GM21825 (cell line): ENCODE data around the gene CDS2.

Source experiments
- ATAC-seq: cut with Tn5 transposase; IDR thresholded peaks from one replicate; pipeline ENCODE4 v1.9.1; 2021; ENCODE audit warnings: mild to moderate bottlenecking, moderate library complexity; ENCODE audit not compliant: unreplicated experiment

Gene CDS2

DNA sequence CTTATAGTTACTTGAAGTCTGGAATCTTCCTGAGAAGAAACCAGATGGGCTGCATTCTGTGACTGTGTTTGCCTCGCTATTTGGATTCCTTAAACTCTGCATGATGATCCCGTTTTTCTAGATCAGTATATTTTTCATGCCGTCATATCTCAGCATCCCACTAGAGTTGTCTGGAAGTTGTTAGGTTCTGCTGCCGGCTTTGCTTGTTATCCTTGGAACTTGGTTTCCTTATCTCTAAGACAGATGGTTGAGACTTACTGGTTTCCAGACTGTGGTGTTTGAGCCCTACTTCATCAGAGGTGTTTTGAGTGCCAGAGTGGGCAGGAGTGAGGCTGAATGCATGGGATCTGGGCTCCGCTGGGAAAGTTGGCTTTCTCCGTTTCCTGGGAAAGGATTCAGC is 50.3 kb downstream of the CDS2 start:
- ATAC-seq, result no peak

DNA sequence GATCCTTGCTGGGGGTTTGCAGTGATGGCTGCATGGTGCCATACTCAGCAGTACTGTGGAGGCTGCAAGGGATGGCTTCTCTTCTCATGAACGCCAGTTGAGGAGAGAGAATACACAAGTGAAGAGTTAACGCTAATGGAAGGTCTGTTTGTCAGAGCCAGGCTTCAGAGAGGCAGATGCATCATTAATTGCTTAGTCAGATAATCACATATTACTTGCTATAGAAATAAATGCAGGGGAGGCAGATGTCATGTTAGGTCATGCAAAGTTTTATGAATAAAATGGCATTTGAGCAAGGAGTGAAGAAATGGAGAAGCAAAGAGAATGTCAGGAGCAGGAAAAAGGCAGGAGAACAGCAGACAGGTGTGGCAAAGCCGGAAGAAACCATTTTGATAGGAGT is 51.2 kb downstream of the CDS2 start:
- ATAC-seq, result no peak

DNA sequence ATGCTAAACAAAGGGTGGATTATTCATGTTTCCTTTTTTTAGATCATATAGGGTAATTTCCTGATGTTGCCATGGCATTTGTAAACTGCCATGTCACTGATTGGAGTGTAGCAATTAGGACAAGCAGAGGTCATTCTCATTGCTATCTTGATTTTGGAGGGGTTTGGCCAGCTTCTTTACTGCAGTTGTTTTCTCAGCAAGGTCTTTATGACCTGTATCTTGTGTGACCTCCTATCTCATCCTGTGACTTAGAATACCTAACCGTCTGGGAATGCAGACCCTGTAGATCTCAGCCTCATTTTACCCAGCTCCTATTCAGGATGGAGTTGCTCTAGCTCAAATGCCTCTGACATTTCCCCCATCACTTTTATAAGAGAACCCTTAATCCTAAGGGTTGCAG is 53.6 kb downstream of the CDS2 start:
- ATAC-seq, result no peak

DNA sequence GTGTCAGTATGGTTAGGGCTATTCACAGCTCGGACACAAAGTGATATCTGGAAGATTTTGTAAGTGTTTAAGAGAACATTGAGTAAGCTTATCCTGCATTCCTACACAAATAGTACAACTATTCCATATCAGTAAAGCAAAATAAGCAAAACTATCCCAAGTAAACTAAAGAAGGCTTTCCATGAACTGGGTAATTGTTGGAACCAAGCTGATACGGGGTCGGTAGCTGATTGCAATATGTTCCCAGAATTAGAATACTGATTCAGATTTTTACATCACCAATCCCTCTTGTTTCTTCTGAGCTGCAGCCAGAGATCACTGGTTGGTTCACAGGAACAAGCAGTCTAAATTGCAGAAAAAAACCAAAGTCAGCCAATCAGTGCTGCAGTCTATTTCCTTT is 54.1 kb downstream of the CDS2 start:
- no peak for ATAC-seq

DNA sequence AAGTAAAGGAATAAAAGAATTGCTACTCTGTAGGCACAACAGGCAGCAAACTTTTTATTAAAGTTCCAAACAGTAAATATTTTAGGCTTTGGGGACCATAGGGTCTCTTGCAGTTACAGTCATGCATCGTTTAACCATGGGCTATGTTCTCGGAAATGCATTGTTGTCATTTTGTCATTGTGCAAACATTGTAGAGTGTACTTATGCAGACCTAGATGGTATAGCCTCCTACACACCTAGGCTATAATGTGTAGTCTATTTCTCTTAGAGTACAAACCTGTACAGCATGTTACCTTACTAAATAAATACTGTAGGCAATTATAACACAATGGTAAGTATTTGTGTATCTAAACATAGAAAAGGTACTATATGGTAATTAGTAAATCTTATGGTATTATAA is 54.7 kb downstream of the CDS2 start:
- no peak for ATAC-seq

DNA sequence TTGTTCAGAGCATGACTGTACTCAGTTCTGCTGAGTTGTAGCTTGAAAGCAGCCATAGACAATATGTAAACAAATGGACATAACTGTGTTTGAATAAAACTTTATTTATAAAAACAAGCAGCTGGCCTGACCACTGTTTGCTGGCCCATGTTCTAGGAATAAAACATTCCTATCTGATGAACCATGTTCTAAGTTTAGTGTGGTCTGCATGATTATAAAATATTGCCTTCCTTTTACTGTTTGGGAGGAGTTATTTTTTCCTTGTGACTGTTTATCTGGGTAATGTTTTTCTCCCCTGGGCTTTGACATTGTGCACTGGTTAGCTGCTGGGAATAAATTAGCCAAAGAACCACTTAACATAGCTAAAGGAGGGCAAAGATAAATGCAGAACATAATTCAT is 55.1 kb downstream of the CDS2 start:
- ATAC-seq, result no peak

DNA sequence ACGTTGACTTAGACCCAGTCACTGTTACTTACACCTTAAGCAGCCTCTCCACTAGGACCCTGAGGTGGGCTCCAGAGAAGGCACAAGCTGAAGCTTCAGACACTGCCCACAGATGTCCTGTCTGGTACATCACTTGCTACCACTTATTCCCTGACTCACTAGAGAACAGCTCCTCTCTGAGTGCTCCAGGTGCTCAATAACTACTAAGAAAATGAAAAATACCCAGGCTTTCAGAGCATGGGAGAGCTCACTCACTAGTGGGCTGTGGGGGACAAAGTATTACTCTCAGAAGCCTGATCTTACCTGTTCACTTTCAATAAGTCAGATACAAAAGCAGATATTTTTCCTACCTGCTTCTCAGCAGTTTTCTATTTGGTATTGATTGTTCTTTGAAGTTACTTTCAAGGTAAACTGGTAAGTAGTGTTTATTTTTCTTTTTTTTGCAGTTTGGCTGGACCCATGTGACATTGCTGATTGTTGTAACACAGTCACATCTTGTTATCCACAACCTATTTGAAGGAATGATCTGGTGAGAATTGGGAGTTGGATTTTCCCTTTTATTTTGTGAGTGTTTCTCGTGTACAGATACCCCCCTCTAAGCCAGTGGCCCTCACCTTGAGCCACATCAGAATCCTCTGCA is 55.9 kb downstream of the CDS2 start:
- ATAC-seq, result no peak

DNA sequence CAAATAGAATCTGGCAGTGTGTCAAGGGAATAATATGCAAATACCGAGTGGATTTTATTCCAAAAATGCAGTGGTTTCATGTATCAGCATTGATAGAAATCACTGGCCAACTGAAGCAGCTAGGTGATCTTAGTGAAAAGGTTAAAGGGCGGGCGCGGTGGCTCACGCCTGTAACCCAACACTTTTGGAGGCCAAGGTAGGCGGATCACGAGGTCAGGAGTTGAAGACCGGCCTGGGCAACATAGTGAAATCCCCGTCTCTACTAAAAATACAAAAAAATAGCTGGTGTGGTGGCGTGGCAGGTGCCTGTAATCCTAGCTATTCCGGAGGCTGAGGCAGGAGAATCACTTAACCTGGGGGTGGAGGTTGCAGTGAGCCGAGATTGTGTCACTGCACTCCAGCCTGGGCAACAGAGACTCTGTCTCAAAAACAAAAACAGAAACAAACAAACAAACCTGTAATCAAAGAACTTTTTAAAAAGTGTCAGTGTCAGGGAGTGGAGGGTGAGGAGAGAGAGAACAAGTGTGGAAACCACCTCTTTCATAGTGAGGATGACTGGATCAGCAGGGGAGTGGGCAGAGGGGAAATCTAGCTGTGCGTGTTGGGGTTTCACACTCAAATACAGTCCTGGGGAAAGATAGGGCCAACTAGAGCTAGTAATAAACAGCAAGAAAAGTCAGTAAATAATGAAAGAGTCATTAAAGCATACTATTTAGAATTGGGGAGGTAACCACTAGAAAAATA is 57.1 kb downstream of the CDS2 start:
- ATAC-seq, result no peak

DNA sequence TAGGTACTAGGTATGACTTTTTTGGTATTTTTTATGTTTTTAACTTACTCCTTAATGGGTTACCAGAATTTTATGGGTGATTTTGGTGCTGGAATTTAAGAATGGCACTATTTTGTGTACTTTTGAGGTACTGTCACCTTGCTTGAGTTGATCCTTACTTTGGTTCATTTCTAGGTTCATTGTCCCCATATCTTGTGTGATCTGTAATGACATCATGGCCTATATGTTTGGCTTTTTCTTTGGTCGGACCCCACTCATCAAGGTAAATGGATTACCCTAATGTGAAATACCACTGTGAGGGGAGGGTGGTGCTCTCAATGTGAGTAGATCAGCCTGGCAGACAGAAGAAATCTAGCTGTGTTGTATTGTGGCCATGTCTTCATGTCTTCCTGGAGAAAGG is 57.9 kb downstream of the CDS2 start:
- ATAC-seq, result no peak

DNA sequence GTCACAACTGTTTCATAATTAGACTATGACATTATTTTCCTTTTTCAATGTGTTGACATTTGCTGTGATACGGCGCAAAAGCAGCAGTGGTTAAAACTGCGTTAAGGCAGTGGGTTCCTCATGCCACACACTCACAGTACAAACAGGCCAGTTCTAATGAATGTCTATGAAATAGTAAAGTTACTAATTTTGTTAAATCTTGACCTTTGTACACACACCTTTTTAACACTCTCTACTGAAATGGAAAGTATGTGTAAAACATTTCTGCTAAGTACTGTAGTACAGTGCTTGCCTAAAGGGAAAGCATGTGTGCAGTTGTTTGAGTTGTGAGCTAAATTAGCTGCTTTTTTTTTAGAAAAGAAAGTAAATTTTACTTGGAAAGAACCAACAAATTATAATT is 60.3 kb downstream of the CDS2 start:
- ATAC-seq, result no peak

DNA sequence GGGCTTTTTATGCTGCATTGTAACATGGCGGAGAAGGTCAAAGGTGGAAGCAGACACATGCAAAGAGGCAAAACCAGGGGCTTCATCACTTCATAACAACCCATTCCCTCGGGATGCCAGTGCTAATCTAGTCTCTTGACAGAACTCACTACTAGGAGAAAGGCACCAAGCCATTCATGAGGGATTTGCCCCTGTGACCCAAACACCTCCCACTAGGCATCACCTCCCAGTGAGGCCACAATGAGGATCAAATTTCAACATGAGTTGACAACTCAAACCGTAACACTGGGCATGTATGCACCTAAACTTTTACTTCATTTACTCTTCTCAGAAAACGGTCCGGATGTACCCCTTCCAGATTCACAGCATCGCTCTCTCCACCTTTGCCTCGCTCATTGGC is 61.9 kb downstream of the CDS2 start:
- no peak for ATAC-seq

DNA sequence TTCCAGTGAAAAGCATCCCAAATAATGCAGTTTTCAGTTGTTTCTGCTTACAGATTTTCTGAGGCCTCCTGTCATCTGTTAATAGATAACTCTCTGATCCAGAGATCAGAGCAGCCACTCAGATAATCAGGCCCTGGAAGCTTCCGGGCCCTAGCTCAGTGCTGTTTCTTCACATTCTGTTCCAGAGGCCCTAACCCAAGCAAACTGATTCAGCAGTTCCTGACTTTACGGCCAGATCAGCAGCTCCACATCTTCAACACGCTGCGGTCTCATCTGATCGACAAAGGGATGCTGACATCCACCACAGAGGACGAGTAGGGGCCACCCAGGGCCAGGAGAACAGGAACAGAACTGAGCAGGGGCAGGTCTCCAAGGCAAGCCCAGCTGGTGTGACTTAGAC is 63.1 kb downstream of the CDS2 start:
- no peak for ATAC-seq

DNA sequence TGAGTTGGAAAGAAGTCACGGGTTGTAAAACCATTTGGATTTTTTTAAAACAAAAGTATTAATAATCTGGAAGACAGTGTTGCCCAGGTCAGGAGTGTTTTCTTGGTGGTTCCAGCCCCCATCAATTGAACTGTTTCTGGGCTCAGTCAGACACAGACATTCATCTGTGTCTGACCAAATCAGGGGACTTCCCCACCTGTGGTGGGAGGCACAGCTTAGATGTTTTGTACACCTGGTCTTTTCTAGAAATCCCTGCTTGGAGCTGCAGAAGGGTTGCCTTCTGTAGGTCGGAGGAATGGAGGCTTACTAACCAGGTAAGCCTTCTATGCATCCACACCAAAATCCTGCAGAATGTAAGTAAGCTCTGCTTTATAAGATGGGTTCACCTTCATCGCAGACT is 63.6 kb downstream of the CDS2 start:
- ATAC-seq, result no peak

DNA sequence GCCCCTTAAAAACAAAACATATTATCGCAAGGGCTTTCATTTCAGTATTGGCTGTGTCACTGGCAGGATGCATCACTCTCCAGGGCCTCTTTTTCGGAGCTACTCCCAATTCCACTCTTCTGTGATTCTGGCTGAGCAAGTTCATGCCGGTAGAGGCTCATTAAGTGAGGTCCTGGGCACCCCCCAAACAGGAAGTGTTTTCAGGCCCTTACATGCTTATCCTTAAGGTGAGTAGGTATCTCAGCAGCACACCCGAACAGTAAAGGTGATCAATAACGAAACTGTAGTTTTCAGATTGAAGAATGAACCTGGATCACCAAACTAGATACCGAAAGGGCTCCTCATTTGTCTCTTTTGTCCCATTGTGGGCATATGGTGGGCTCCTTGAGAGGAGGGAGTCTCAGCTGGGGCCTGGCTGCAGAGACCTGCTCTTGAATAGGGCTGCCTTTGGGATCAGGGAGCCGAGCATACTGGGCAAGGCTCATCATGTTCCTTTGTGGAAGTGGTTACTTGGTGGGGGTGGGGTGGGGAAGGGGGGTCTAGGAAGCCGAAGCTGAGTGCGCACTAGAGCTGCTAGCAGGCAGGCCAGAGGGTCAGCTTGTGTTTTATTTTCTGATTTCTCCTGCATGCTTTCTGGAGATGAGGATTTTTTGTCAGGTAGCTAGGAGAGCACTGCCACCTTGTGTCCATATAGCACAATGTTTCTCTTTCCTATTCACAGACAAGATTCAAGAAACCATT is 65.2 kb downstream of the CDS2 start:
- no peak for ATAC-seq

DNA sequence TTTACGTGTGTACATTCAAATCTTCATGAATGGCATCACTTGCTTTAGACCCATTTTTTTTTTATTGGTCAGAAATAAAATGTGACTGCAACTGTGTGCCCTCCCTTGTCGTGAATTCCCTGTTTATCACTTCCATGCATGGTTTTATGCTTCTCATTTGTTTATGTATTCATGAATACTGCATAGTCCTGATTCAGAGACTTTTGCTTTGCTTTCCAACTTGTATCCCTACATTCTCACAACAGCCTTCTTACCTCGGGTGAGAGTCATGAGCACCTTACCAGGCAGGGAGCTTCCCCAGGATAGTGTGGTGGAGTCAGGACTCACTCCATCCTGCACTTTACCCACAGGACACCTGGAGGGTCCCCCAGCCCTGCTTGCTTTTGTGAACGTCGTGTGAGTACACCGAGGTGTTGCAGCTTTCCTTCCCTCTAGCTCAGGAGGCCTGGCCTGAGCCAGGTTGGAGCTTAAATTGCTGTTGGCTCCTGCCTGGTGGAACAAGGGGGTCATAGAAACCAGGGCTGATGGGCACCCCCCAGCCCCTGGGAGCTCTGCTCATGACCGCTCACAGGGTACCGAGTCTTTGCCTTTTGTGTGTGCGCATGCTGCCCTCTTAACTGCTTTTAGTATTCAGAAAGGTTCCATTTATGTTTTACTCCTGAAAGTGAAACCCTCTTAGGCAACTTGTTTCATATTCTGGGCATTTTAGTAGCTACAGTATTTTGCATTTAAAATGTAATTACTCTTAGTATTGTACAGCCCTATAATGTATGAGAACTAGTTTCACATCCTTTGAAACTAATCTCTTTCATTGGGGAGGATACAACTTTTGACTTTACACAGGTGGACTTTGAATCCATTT is 66.0 kb downstream of the CDS2 start:
- no peak for ATAC-seq

DNA sequence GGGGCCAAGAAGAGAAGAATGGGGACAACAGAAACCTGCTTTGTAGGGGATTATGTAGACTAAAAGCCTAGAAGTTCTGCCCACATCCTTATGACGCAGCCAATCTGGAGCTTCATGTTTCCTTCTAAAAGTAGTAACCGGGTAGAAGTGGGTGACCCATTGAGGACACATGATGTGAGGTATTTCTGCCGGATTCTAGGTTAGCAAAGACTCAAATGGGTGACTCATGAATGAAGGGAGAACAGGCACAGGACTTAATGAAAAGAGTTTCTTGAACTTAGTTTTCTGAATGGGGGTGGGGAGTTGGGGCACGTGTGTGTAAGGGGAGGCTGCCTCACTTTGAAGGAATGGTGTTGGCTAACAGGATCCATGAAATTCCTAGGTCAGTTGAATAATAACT is 68.8 kb downstream of the CDS2 start:
- ATAC-seq, result no peak

DNA sequence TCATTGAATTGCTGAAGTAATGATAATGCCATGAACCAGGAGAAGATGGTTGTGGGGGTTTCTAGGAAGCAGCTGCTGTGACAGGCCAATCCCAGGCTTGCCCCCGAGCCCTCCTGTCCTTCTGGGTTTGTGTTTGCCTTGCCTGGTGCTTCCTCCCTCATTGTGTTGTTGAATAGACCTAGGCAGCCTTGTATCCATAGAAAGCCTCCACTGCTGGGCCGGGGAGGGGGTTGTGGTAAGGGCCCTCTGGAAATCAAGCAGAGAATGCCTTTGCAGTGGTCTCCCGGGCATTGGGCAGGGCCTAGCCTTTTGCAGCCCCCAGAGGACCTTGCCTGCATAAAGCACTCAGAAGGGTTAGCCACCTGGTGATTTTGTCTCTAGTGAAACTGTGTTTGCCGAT is 69.3 kb downstream of the CDS2 start:
- no peak for ATAC-seq

DNA sequence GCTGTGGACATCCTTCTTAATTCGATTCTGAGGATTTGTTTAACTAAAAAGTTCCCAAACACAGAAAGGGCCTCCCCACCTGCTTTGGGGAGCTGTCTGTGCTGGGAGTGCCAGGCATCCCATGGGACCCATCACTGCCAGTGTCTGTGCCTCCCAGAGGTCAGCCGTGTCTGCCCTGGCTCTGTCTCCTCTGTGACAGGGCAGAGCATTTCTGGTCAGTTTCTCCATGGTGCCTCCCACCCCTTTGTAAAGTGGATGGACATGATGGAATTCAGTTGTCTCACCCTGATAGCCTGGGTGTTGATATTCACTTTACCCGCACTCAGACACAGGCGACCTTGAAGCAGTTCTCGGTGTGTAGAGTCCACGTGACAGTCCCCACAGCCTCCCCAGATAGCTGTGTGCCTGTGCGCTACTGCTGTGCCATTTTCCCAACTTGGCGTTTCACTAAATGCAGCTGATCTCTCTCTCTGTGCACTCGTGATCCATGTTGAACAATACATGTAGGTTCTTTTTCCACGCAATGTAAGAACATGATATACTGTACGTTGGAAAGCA is 70.5 kb downstream of the CDS2 start:
- no peak for ATAC-seq

DNA sequence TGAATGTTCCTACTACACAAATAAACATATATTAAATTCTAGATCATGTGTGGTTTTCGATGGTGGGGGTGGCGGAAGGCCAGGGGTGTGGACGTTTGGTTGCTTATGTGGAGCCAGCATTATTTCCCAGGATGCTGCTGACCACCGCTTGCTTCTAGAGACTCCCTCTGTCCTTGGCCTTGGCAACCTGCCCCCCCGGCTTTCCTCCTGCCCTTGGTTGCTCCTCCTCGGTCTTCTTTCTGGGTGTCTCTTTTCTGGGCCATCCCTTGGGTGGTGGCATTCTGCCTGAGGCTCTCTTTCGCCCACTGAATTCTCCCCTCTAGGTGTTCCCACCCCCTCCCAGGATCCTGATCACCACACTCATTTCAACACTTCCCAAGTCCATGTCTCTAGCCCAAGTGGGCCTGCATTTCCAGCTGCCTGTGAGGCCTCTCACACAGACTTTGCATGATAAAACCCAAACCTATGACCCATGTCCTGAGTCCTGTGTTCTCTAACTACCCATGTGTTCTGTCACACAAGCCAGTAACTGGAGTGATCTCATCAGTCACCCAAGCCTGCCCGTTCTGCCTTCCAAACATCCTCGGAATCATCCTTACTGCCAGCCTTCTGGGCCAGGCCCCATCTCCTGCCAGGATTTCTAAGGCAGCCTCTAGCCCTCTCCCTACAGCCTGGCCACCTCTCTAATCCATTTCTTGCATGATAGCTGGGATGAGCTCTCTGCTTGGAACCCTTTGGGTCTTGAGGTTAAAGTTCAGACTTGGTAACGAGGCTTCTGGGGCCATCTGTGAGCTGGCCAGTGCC is 71.2 kb downstream of the CDS2 start:
- ATAC-seq, result no peak

DNA sequence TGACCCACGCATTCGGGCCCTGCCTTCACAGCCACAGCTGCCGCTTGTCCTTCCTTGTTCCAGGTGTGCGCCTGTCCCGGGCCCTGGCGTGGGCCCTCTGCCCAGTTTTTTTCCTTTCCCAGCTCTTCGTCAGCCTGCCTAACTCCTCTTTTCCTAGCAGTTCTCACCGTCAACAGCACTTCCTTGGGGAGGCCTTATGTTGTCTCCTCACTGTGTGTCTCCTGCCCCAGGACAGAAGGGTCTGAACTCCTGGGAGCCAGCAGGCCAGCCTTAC is 71.8 kb downstream of the CDS2 start:
- no peak for ATAC-seq
